IPS DF 4.7 (cell line): ENCODE results near the gene PDPK1.

Experiments used
- DNase-seq: peaks from one replicate; pipeline ENCODE4 v3.0.0-alpha.2; 2013; ENCODE audit warnings: low spot score; ENCODE audit errors: extremely low read depth

The PDPK1 gene

GRCh38 chr16:2537451-2538379 is at the start of gene PDPK1:
PDPK1 (plus strand) TSS chr16:2538021; CDS start chr16:2538113, 92 bp downstream.
- DNase-seq, result no peak

GRCh38 chr16:2489581-2489980 is 48.2 kb upstream of the PDPK1 start:
- DNase-seq, result no peak

- DNase-seq, result no peak
Observed at GRCh38 chr16:2490190-2491105, 47.4 kb upstream of the PDPK1 start.

GRCh38 chr16:2492292-2492691 is 45.5 kb upstream of the PDPK1 start:
- no peak for DNase-seq

- no peak for DNase-seq
Observed at GRCh38 chr16:2493605-2494004, 44.2 kb upstream of the PDPK1 start.

DNA sequence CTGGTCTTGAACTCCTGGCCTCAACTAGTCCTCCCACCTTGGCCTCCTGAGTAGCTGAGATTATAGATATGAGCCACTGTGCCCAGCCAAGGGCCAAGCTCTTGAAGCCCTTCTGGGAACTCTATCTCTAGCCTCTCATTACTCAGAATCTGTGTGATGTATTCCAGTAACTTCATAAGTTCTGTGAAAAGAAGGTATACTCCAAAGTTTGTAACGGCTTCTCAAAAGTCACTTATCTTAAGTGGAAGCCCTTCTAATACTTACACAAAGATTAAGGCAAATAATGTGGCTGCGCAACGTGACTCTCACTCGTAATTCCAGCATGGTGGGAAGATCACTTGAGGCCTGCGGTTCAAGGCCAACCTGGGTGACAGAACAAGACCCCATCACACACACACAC is 43.2 kb upstream of the PDPK1 start:
- no peak for DNase-seq

GRCh38 chr16:2495041-2495440 is 42.8 kb upstream of the PDPK1 start:
- DNase-seq, result no peak

DNA sequence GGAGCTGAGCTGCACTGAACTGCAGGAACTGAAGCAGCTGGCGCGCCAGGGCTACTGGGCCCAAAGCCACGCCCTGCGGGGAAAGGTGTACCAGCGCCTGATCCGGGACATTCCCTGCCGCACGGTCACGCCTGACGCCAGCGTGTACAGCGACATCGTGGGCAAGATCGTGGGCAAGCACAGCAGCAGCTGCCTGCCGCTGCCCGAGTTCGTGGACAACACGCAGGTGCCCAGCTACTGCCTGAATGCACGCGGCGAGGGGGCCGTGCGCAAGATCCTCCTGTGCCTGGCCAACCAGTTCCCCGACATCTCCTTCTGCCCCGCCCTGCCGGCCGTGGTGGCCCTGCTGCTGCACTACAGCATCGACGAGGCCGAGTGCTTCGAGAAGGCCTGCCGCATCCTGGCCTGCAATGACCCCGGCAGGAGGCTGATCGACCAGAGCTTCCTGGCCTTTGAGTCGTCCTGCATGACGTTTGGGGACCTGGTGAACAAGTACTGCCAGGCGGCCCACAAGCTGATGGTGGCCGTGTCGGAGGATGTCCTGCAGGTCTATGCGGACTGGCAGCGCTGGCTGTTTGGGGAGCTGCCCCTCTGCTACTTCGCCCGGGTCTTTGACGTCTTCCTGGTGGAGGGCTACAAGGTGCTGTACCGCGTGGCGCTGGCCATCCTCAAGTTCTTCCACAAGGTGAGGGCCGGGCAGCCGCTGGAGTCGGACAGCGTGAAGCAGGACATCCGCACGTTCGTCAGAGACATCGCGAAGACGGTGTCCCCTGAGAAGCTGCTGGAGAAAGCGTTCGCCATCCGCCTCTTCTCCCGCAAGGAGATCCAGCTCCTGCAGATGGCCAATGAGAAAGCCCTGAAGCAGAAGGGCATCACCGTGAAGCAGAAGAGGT is 41.4 kb upstream of the PDPK1 start:
- no peak for DNase-seq

GRCh38 chr16:2497116-2497630 is 40.6 kb upstream of the PDPK1 start:
- DNase-seq, result no peak

DNA sequence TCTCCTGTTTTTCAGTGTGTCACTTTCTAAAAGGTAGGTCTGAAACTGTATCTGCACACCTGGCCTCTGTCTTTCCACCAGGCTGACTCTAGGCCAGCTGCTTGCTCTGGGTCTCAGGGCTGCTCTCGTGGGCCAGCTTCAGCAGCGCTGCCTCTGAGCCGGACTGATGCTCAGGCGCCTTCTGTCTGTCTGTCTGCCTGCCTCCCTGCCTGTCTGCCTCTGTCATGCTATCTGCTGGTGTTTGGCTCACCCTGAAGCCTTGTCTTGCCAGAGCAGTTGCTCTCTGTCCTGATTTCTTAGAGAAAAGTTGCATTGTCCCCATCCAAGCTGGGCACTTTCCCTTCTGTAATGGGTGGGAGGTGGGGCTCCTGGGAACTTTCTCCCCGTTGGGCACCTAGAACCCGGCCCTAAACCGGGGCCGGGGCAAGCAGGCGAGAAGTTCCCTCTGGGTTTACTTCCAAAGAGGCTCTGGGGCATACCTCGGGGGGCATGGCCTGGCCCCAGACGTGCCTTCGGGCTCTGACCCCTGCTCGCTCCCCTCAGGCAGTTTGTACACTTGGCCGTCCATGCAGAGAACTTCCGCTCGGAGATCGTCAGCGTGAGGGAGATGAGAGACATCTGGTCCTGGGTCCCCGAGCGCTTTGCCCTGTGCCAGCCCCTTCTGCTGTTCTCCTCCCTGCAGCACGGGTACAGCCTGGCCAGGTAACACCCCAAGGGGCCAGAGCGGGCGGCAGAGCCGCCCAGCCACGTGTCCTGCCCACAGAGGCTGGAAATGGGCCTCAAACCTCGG is 39.9 kb upstream of the PDPK1 start:
- no peak for DNase-seq

DNA sequence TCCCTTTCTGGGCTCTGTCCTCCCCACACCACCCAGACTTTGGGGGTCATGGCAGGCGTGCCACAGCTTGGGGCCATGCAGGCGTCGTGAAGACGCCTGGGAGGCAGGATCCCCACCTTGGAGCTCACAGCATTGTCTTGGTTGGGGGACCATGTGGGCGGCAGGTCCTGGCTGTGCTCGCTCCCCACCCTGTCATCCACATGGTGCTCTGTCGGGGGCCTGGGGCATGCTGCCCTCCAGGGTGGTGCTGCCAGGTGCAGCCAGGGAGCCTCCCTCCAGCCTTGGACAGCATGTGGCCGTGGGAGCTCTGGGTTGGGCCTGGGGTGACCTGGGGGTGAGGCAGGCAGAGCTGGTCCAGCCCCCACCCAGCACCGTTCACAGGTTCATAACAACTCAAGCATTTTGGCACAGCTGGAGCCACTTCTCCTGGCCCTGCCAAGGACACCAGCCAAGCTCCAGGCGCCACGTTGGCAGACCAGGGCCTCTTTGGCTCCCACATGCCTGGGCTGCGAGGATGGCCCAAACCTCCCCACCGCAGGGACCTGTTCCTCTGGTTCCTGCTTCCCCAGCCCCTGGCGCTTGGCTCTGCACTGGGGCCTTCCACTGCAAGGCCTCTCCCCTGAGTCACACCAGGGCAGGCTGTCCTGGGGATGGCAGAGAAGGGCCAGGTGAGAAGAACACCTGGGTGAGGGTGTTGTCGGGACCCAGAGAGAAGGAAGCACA is 39.1 kb upstream of the PDPK1 start:
- DNase-seq, result no peak

DNA sequence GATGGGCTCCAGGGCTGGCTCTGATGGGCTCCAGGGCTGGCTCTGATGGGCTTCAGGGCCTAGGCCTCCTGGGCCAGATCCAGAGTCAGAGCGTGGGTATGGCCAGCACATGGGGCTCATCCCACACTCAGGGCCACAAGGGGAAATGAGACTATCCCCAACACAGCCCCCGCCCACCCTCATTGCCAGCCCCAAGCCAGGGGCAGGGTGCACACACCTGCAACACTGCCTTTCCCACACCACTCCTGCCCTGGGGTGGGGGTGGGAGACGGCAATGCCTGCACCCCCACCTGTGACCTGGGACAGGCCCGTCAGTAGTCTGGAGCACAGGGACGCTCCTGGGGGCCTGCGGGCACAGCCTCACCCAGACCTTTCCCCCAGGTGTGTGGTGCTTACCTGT is 38.4 kb upstream of the PDPK1 start:
- no peak for DNase-seq

DNA sequence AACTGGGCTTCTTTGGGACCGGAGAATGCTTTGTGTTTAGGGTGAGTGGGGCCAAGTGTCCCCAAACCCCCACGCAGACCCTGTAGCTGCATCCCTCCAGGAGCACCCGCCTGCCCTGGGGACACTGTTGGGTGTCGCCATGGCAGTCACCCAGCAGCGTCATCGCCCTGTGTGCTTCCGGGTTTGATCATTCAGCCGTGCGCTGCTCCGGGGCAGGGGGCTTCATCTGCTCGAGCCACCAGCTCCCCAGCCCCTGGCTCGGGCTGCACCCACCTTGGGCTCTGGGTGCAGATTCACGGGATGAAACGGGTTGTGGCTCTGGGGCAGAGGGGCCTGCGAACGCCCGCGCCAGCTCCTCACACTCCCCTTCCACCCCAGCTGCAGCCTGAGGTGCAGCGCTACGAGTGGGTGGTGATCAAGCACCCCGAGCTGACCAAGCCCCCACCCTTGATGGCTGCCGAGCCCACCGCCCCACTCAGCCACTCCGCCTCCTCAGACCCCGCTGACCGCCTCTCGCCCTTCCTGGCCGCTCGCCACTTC is 37.9 kb upstream of the PDPK1 start:
- DNase-seq, result no peak

GRCh38 chr16:2500430-2500917 is 37.3 kb upstream of the PDPK1 start:
- no peak for DNase-seq

DNA sequence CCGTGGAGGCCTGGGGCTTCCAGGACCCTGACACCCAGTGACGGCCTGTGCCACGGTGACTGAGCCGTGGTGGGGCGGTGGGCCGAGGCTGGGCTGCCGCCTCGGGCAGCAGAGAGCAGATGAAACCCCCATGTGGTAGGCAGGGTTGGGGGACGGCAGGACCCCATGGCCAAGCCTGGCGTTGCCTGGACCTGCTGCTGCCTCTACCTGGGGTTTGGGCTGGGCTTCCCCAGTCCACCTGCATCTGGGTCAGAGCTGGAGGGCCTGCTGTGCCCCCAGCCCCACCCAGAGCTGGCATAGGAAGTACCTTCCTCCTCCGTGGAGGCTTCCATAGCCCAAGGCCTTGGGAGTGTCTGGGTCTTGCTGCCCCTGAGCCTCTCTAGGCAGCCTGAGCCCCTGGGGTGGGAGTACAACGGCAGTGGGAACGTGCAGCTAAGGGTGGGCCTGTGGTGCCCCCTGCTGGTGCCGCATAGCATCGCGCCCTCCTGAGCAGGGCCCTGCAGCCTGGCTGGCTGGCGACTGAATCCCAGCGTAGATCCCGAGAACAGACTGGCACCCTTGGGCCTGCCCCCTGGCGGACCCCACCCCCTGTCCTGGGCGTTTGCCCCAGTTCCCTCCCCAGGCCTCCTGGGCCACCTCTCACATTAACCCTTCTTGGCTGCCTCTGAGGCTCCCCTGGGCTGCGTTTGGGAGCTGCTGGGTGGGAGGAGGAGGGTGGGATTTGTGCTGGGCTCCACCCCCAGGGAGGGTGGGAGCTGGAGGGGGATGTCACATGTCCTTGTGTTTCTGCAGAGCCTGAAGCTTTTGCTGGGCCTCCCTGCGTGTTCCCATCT is 36.7 kb upstream of the PDPK1 start:
- no peak for DNase-seq

DNA sequence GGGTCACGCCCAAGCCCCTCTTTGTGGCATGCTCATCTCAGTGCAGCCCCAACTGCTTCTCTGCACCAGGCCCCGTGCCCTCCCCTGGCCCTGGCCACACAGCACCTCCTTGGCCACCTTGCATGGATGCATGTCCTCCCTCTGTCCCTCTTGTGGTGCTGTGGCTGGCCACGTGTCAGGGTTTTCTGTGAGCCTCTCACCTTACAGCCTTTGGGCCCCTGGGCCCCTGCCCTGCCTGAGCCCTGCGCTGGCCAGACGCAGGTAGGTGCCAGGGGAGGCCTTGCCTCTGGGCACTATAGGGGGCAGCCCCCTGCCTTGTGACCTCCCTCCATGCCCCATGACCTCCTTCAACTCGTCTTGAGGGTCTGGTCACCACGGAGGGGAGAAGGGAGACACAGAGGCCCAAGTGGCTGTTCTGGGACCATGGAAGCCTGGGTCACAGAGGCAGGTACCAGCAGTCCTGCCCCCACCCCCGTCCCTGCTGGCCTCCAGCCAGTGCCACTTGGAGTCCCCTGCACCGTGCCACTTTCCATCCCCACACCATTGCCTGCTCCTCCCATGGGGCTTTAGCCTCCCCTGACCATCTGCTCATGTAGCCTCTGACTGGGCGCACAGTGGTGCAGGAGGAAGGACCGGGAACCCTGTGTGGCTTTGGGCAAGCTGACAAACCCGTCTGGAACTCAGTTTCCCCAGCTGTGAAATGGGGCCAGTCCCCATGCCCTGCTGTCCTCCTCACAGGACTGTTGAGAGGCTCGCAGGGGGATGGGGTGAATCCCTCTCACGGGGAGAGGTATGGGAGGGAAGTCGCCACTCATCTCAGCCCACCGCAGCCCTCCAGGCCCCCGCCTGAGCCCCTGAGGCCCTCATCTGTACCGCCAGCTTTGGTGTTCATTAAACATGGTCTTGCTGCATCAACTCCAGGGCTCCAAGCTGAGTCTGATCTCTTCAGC is 35.6 kb upstream of the PDPK1 start:
- DNase-seq, result no peak

- no peak for DNase-seq
Observed at GRCh38 chr16:2505695-2506094, 32.1 kb upstream of the PDPK1 start.
